Mammary microvascular endothelial cell (primary cell): ENCODE measurements around the gene IL1RAPL1. TPM values are rescaled to one million over a fixed set of nuclear protein-coding genes. Genes with fewer than 3 reads are reported as not detected.

Experiments
- total RNA-seq: library from RNA; depleted of rRNA; stranded (reverse); fragments of >200 nt; gene quantifications from 2 replicates; pipeline ENCODE4 v1.2.3, GENCODE V29; 2015

IL1RAPL1 gene
- 0.47 and 0.59 TPM in 2 replicates for total RNA-seq

GRCh38 chrX:28586981-28587551, at the start of gene IL1RAPL1:
IL1RAPL1 (plus strand) TSS chrX:28587446.

